Measurements from ENCODE around the gene ATG16L2. TPM values are rescaled to one million over a fixed set of nuclear protein-coding genes. Genes with fewer than 3 reads are reported as not detected.
A peak's percentile ranks its signal among the peaks of the same experiment; 100 is the strongest.

Gene ATG16L2
- total RNA-seq, 6 donors from 2014 or later = 39.5 to 354 (median 86.4) TPM

DNA sequence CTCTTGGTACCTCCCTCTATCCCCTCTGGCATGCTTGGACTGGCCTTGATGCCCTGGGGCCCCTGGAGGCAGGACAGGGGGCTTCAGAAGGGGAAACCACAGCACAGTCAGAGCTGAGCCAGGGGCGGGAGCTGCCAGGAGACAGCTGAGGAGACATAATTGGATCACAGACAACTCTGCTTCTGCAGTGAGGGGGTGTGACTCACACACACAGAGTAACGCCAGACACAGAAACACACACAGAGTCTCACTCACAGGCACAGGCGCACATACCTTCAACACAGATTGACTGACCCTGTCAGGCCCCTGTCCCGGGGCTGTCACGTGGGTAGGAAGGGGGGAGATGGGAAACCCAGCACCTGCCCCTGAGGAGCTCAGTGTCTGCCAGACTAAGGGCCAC, 40.9 kb upstream of the ATG16L2 start:
- no peaks in the 10 kb centered on the region for H3K36me3 ChIP-seq
- H3K4me1 ChIP-seq = peaks cover 12 to 32% (median 24%) of the 10 kb centered on the region in 4 donors
- H3K27me3 ChIP-seq = no peaks in the 10 kb centered on the region
- WGBS, 2 donors = 43 to 58% methylated on average over 5 of the region's 5 CpGs
- no peak for TF ChIP-seq POLR2AphosphoS5 (IDR thresholded peaks at IDR 0.05)
- no peak for TF ChIP-seq POLR2A (IDR thresholded peaks at IDR 0.05)
- no peak overlapping the region for H3K27ac ChIP-seq
- no peak overlapping the region for H3K4me3 ChIP-seq
- H3K9me3 ChIP-seq = no peaks in the 10 kb centered on the region
- ATAC-seq (ENCODE audit: low FRiP score in 2 of 2) (peak in 1 of 2 donors; percentile 83), DNase-seq (no peak)

- DNase-seq = no peak
- TF ChIP-seq POLR2A (IDR thresholded peaks at IDR 0.05) = no peak
- TF ChIP-seq, protein P1, sequence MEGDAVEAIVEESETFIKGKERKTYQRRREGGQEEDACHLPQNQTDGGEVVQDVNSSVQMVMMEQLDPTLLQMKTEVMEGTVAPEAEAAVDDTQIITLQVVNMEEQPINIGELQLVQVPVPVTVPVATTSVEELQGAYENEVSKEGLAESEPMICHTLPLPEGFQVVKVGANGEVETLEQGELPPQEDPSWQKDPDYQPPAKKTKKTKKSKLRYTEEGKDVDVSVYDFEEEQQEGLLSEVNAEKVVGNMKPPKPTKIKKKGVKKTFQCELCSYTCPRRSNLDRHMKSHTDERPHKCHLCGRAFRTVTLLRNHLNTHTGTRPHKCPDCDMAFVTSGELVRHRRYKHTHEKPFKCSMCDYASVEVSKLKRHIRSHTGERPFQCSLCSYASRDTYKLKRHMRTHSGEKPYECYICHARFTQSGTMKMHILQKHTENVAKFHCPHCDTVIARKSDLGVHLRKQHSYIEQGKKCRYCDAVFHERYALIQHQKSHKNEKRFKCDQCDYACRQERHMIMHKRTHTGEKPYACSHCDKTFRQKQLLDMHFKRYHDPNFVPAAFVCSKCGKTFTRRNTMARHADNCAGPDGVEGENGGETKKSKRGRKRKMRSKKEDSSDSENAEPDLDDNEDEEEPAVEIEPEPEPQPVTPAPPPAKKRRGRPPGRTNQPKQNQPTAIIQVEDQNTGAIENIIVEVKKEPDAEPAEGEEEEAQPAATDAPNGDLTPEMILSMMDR (IDR thresholded peaks at IDR 0.05) = no peak
- no peak for TF ChIP-seq POLR2AphosphoS5 (IDR thresholded peaks at IDR 0.05)
- no peak for TF ChIP-seq EP300 (IDR thresholded peaks at IDR 0.05)
- WGBS, 2 donors = 78 to 84% methylated on average over 6 of the region's 6 CpGs
- Histone ChIP-seq H3K4me1 (peaks cover 12 to 36% (median 26%) of the 10 kb centered on the region in 4 donors), H3K27ac (no peak overlapping the region), H3K27me3 (no peaks in the 10 kb centered on the region), H3K36me3 (no peaks in the 10 kb centered on the region), H3K4me3 (no peak overlapping the region), H3K9me3 (no peaks in the 10 kb centered on the region)
- no peak for ATAC-seq (ENCODE audit: low FRiP score in 2 of 2)
These were observed 40.5 kb upstream of the ATG16L2 start for GRCh38 chr11:72773696-72774095.

DNA sequence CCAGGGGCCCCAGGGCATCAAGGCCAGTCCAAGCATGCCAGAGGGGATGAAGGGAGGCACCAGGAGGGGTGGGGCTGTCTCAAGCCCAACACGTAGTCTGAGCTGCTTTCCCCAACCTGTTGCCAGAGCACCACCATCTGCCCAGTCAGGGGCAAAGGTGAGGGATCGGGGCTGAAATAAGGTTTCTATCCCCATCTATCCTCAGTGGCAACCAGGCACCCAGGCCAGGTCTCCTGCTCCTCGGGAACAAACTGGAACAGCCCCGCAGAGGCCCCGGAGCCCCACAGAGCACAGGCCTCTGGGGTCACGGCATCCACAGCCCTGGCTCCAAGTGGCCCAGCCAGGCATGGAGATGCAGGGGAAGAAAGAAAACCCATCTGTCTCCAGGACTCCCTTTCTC, 39.7 kb upstream of the ATG16L2 start:
- ATAC-seq (ENCODE audit: low FRiP score in 2 of 2) (no peak), DNase-seq (no peak)
- TF ChIP-seq POLR2A (IDR thresholded peaks at IDR 0.05) (no peak), EP300 (IDR thresholded peaks at IDR 0.05) (no peak), POLR2AphosphoS5 (IDR thresholded peaks at IDR 0.05) (no peak)
- TF ChIP-seq, protein P1 (IDR thresholded peaks at IDR 0.05) = no peak
- Histone ChIP-seq H3K4me1 (peaks cover 13 to 43% (median 33%) of the 10 kb centered on the region in 4 donors), H3K9me3 (no peaks in the 10 kb centered on the region), H3K27ac (no peak overlapping the region), H3K4me3 (no peak overlapping the region), H3K27me3 (no peaks in the 10 kb centered on the region), H3K36me3 (no peaks in the 10 kb centered on the region)
- 81% methylated on average over 6 of the region's 6 CpGs; no CpG with 5 or more reads in 1 of the 2 donors for WGBS, 2 donors

DNA sequence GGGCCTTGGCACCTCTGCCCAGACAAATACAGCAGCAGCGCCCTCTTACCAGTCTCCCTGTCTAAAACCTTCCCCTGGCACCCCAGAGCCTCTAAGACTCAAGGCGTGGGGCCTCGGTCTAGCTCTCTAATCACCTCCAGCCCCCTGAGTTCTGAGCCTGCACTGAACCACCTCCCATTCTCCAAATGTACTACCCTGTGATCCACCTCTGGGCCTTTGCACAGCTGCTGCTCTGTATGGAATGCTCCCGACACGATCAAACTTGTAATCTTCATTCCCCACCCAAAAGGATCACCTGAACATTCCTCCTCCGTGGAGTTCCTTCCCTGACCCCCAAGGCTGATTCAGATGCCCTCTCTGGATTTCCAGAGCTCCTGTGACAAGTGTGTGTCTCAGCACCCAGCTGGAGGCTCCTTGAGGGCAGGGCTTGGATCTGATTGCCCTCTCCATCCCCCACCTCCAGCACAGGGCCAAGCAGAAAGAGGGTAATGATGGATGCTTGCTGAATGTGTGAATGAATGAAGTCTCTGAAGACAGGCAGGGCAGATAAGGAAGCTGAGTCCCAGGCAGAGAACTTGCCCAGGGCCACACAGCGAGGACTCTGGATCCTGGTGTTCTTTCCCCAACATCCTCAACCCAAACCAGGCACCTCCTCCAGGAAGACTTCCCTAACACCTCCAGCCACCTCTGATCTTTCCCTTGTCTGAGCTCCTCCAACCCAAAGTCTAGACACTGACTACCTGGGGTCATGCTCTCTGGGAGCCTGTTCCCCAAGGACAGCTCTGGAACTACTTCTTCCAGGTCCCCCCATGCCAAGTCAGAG, 38.7 kb upstream of the ATG16L2 start:
- H3K4me1 ChIP-seq = peaks cover 23 to 53% (median 41%) of the 10 kb centered on the region in 4 donors
- ATAC-seq (ENCODE audit: low FRiP score in 2 of 2) (no peak), DNase-seq (no peak)
- no peaks in the 10 kb centered on the region for H3K27me3 ChIP-seq
- no peak overlapping the region for H3K4me3 ChIP-seq
- H3K9me3 ChIP-seq = no peaks in the 10 kb centered on the region
- 89 to 91% methylated on average over 7 of the region's 7 CpGs for WGBS, 2 donors
- H3K27ac ChIP-seq = no peak overlapping the region
- TF ChIP-seq EP300 (IDR thresholded peaks at IDR 0.05) (no peak), POLR2AphosphoS5 (IDR thresholded peaks at IDR 0.05) (no peak), POLR2A (IDR thresholded peaks at IDR 0.05) (no peak)
- TF ChIP-seq, protein P1 (IDR thresholded peaks at IDR 0.05) = no peak
- no peaks in the 10 kb centered on the region for H3K36me3 ChIP-seq

DNA sequence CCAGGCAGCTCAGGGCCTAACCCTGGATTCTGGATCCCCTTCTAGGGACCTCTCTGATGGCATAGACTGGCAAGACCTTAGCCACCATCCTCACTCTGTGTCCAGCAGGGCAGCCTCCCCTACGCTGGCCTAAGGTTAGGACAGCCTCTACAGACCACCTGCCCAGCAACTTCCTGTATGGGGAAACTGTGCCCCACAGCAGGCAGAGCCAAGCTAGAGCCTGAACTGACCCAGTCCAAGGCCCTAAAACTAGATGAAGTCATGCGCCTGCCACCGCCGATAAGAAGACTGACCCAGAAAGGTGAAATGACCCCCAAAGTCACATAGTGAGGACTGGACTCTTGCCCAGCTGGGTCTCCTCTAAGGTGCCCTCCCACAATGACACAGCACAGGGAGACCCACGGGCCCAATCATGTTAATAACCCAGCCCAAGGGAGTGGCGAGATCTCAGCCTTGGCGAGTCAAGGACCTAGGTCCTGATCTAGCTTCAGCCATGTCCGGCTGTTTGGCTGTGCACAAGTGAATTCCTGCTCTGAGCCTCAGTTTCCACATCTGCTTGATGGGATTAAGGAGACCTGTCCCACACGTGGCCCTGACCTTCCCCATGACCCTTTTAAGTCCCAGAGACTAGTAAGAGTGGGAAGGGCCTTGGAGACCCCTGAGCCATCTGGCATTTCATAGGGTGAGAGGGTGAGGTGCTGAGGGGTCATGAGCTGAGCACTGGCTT, 37.9 kb upstream of the ATG16L2 start:
- no peak for ATAC-seq (ENCODE audit: low FRiP score in 2 of 2)
- peak overlapping the region in 1 of 4 donors; percentile 22 for H3K27ac ChIP-seq
- TF ChIP-seq POLR2AphosphoS5 (IDR thresholded peaks at IDR 0.05) = no peak
- 72 to 82% methylated on average over 5 to 9 of the region's 9 CpGs for WGBS, 2 donors
- no peaks in the 10 kb centered on the region for H3K9me3 ChIP-seq
- no peak overlapping the region for H3K4me3 ChIP-seq
- peaks cover 31 to 61% (median 48%) of the 10 kb centered on the region in 4 donors for H3K4me1 ChIP-seq
- DNase-seq = no peak
- H3K36me3 ChIP-seq = no peaks in the 10 kb centered on the region
- H3K27me3 ChIP-seq = no peaks in the 10 kb centered on the region

Measured in upper lobe of left lung (tissue), 6 donors.